CD4-positive, CD25-positive, alpha-beta regulatory T cell (primary cell): Measurements from ENCODE around the gene MYO7A. TPM values are rescaled to one million over a fixed set of nuclear protein-coding genes. Genes with fewer than 3 reads are reported as not detected.

ENCODE experiments used
- ATAC-seq, 2 donors: fragments of 150-1000 bp; cut with Tn5 transposase; one replicate each; pipeline ENCODE4 v1.10.0; 2021; ENCODE audit warnings: low read depth in 2 of 2, moderate number of reproducible peaks in 2 of 2, moderate library complexity in 1 of 2
- DNase-seq, 3 donors: peaks; one replicate each; pipeline versions ENCODE4 v3.0.0 to v3.0.0-alpha.2; 2012 to 2022; ENCODE audit warnings: mixed read lengths in 1 of 3
- H3K27ac ChIP-seq: one replicate; pipeline ENCODE4 v1.7.0; 2013; ENCODE audit warnings: mild to moderate bottlenecking, low read length; ENCODE audit not compliant: insufficient read depth, poor library complexity, severe bottlenecking
- H3K27me3 ChIP-seq: one replicate; pipeline ENCODE4 v1.7.0; 2013; ENCODE audit warnings: low read length; ENCODE audit not compliant: control insufficient read depth, insufficient read depth
- H3K36me3 ChIP-seq: one replicate; pipeline ENCODE4 v1.7.0; 2013; ENCODE audit warnings: mild to moderate bottlenecking, low read length, moderate library complexity; ENCODE audit not compliant: control insufficient read depth, insufficient read depth
- H3K4me1 ChIP-seq: 2 replicates; pipeline ENCODE4 v1.7.0; 2013; ENCODE audit warnings: mild to moderate bottlenecking, low read length; ENCODE audit not compliant: insufficient read depth, control insufficient read depth, poor library complexity, severe bottlenecking
- H3K4me3 ChIP-seq: one replicate; pipeline ENCODE4 v1.7.0; 2013; ENCODE audit warnings: low read depth, mild to moderate bottlenecking, low read length, moderate library complexity
- H3K9me3 ChIP-seq, 2 experiments: 1 replicate in 1 of 2; 2 replicates in 1 of 2; pipeline ENCODE4 v1.7.0; 2013; ENCODE audit warnings: low read length in 2 of 2, mild to moderate bottlenecking in 1 of 2, moderate library complexity in 1 of 2; ENCODE audit not compliant: control insufficient read depth in 2 of 2
- H3K27ac Mint-ChIP-seq, 3 donors: one replicate each; pipeline ENCODE4 v1.8.0; 2020 to 2022; ENCODE audit warnings: mild to moderate bottlenecking in 3 of 3, mixed read lengths in 3 of 3, moderate library complexity in 2 of 3
- H3K27me3 Mint-ChIP-seq: one replicate; pipeline ENCODE4 v1.8.0; 2022; ENCODE audit warnings: mild to moderate bottlenecking, mixed read lengths
- H3K36me3 Mint-ChIP-seq: one replicate; pipeline ENCODE4 v1.8.0; 2020; ENCODE audit warnings: mixed read lengths
- H3K4me1 Mint-ChIP-seq, 4 donors: one replicate each; pipeline ENCODE4 v1.8.0; 2020 to 2022; ENCODE audit warnings: mixed read lengths in 4 of 4, mild to moderate bottlenecking in 1 of 4
- H3K4me3 Mint-ChIP-seq, 4 donors: one replicate each; pipeline ENCODE4 v1.8.0; 2020 to 2022; ENCODE audit warnings: mild to moderate bottlenecking in 4 of 4, mixed read lengths in 4 of 4, moderate library complexity in 3 of 4
- H3K9me3 Mint-ChIP-seq, 7 donors: one replicate each; pipeline ENCODE4 v1.8.0; 2020 to 2022; ENCODE audit warnings: mixed read lengths in 7 of 7, mild to moderate bottlenecking in 3 of 7, moderate library complexity in 2 of 7
- polyA plus RNA-seq, 4 donors: library from polyadenylated mRNA; unstranded; fragments of 300-500 nt; fragmentation: Illumina TruSeq; gene quantifications; one replicate each; pipeline ENCODE4 v1.2.3, GENCODE V29; 2021
- total RNA-seq: library from RNA; stranded (reverse); gene quantifications from one replicate; pipeline ENCODE4 v1.2.3, GENCODE V29; 2022

The MYO7A gene
- total and polyA plus RNA-seq, 5 donors from 2014 or later: 0.12 to 0.84 (median 0.18) TPM; not detected in 1

DNA sequence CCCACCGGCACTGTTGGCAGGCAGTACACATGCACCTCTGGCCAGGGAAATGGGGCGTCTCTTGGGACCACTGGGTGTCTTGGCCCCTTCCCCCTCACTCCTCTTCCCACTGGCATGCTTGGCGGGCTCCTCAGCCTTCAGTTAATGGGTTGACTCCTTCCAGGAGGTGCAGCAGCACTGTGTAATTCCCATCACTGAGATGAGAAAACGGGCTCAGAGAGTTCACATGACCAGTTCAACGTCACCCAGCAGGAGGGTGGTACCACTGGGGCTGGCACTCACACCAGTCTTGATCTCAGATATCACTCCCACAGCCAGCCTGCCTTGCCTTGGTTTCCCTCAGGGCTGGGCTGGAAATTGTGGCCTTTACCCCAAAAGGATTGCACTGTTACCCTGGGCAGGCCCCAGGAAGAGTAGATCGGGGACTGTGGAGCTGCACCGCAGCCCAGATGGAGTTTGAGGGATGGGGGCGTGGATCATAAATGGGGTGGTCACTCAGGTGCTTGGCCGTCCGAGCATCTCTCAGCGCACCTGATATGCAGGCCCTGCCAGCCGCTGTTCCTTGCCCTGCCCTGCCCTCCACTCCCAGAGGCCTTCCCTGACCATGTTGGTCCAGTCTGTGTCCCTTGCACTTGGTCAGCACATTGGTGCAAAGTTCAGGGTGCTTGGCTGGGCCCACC, 44.3 kb upstream of the MYO7A start:
- Histone ChIP-seq H3K4me3 (no peak overlapping the region), H3K36me3 (no peaks in the 10 kb centered on the region), H3K27me3 (no peaks in the 10 kb centered on the region), H3K9me3 (no peaks in the 10 kb centered on the region), H3K27ac (no peak overlapping the region), H3K4me1 (peaks cover 18% of the 10 kb centered on the region)
- Mint-ChIP-seq H3K4me1 (peaks cover 0 to 24% (median 5%) of the 10 kb centered on the region in 4 donors), H3K27me3 (no peaks in the 10 kb centered on the region), H3K9me3 (peaks cover 0 to 2% (median 0%) of the 10 kb centered on the region in 7 donors), H3K36me3 (no peaks in the 10 kb centered on the region), H3K4me3 (no peak overlapping the region), H3K27ac (peak overlapping the region; percentile 93 to 98 (median 93))
- DNase-seq (no peak), ATAC-seq (no peak)

GRCh38 chr11:77084581-77085191, 43.4 kb upstream of the MYO7A start:
- no peak for DNase-seq
- no peak overlapping the region for H3K4me3 Mint-ChIP-seq
- H3K27ac Mint-ChIP-seq: no peak overlapping the region

GRCh38 chr11:77085652-77086051, 42.4 kb upstream of the MYO7A start:
- H3K36me3 ChIP-seq: no peaks in the 10 kb centered on the region
- Mint-ChIP-seq H3K36me3 (no peaks in the 10 kb centered on the region), H3K27me3 (no peaks in the 10 kb centered on the region), H3K4me3 (no peak overlapping the region), H3K4me1 (peaks cover 0 to 24% (median 5%) of the 10 kb centered on the region in 4 donors), H3K9me3 (peaks cover 0 to 2% (median 0%) of the 10 kb centered on the region in 7 donors), H3K27ac (peak overlapping the region in 1 of 3 donors; percentile 71)
- no peak overlapping the region for H3K4me3 ChIP-seq
- no peaks in the 10 kb centered on the region for H3K9me3 ChIP-seq
- no peak for DNase-seq
- H3K27me3 ChIP-seq: no peaks in the 10 kb centered on the region
- no peak for ATAC-seq
- H3K4me1 ChIP-seq: peaks cover 18% of the 10 kb centered on the region
- no peak overlapping the region for H3K27ac ChIP-seq

More at GRCh38 chr11:77084581-77085191, 43.4 kb upstream of the MYO7A start:
- Histone ChIP-seq H3K27me3 (no peaks in the 10 kb centered on the region), H3K36me3 (no peaks in the 10 kb centered on the region), H3K4me3 (no peak overlapping the region), H3K4me1 (peaks cover 18% of the 10 kb centered on the region), H3K9me3 (no peaks in the 10 kb centered on the region), H3K27ac (no peak overlapping the region)
- Mint-ChIP-seq H3K36me3 (no peaks in the 10 kb centered on the region), H3K9me3 (peaks cover 0 to 2% (median 0%) of the 10 kb centered on the region in 7 donors), H3K27me3 (no peaks in the 10 kb centered on the region), H3K4me1 (peaks cover 0 to 24% (median 5%) of the 10 kb centered on the region in 4 donors)
- ATAC-seq: no peak

DNA sequence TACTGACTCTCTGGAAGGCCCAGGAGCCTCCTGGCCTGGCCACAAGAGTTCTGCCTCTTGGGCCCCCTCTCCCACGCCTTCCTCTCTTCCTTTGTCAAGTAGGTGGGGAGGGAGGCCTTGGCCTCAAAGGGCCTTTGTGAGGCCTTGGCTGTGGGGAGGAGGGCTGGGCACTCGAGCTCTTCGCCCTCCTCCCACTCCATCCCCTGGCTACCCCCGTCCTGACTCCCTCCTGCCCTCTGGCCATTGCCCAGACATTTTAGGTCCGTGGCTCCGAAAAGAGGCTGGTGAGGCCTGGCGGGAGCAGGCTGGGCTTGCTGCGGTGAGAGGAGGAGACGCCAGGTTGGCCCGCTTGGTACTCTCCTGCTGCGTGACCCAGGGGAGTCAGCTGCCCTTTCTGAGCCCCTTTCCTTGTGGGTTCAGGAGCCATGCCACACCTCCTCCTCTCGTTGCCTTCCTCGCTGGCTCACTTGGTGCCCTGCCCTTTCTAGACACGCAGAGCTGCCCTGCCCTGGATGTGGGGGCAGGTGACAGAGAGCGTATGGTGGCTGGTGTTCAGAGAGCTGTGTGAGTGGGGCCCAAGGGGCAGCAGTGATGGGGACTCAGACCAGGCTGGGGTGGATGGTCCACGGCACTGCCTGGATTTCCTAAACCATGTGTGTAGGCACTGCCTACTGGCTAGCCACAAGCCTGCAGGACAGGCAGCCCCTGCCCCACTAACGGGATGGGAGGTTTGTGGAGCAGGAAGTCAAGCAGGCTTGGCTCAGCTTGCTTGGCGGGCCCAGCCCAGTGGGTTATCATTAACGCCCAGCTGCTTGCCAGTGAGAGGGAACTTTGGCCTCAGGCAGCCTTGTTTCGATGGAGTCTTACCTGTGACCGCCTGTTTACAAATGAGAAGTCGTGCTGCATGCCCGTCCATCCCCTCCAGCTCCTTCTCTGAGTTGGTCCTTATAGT, 41.2 kb upstream of the MYO7A start:
- H3K27me3 Mint-ChIP-seq: no peaks in the 10 kb centered on the region
- H3K4me1 ChIP-seq: peaks cover 21% of the 10 kb centered on the region
- ATAC-seq: no peak
- no peak overlapping the region for H3K4me3 Mint-ChIP-seq
- H3K27ac ChIP-seq: no peak overlapping the region
- peaks cover 0 to 23% (median 8%) of the 10 kb centered on the region in 4 donors for H3K4me1 Mint-ChIP-seq
- no peak overlapping the region for H3K27ac Mint-ChIP-seq
- DNase-seq: no peak
- H3K36me3 Mint-ChIP-seq: no peaks in the 10 kb centered on the region
- no peak overlapping the region for H3K4me3 ChIP-seq
- no peaks in the 10 kb centered on the region for H3K9me3 ChIP-seq
- no peaks in the 10 kb centered on the region for H3K27me3 ChIP-seq
- H3K36me3 ChIP-seq: no peaks in the 10 kb centered on the region
- H3K9me3 Mint-ChIP-seq: peaks cover 0 to 2% (median 0%) of the 10 kb centered on the region in 7 donors

DNA sequence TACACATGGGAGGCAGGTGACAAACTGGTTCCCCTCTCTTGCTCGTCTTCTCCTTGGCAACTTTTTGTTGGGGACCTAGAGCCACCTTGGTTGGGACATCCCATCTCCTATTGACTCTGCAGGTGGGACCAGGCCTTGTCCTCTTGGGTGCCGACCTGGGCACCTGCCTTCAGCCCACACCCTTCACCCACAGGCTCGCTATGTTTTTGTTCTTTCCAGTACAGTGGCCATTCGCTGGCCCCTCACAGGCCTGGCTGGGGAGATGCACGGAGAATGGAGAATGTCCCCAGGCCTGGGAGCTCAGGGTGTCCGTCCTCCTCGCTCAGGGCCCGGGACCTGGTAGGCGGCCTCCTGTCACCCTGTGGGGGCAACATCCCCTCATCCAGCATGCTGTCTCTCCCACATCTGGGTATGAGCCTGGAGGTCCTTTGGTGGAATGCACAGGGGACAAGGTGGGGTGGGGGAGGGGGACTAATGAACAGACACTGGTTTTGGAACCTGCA, 40.3 kb upstream of the MYO7A start:
- no peaks in the 10 kb centered on the region for H3K27me3 Mint-ChIP-seq
- no peaks in the 10 kb centered on the region for H3K27me3 ChIP-seq
- no peak for DNase-seq
- no peak overlapping the region for H3K27ac ChIP-seq
- no peaks in the 10 kb centered on the region for H3K9me3 Mint-ChIP-seq
- H3K4me3 ChIP-seq: no peak overlapping the region
- peaks cover 0 to 13% (median 4%) of the 10 kb centered on the region in 4 donors for H3K4me1 Mint-ChIP-seq
- H3K36me3 ChIP-seq: no peaks in the 10 kb centered on the region
- peak overlapping the region in 1 of 3 donors; percentile 26 for H3K27ac Mint-ChIP-seq
- ATAC-seq: no peak
- H3K9me3 ChIP-seq: no peaks in the 10 kb centered on the region
- peaks cover 11% of the 10 kb centered on the region for H3K4me1 ChIP-seq
- H3K4me3 Mint-ChIP-seq: no peak overlapping the region
- no peaks in the 10 kb centered on the region for H3K36me3 Mint-ChIP-seq

DNA sequence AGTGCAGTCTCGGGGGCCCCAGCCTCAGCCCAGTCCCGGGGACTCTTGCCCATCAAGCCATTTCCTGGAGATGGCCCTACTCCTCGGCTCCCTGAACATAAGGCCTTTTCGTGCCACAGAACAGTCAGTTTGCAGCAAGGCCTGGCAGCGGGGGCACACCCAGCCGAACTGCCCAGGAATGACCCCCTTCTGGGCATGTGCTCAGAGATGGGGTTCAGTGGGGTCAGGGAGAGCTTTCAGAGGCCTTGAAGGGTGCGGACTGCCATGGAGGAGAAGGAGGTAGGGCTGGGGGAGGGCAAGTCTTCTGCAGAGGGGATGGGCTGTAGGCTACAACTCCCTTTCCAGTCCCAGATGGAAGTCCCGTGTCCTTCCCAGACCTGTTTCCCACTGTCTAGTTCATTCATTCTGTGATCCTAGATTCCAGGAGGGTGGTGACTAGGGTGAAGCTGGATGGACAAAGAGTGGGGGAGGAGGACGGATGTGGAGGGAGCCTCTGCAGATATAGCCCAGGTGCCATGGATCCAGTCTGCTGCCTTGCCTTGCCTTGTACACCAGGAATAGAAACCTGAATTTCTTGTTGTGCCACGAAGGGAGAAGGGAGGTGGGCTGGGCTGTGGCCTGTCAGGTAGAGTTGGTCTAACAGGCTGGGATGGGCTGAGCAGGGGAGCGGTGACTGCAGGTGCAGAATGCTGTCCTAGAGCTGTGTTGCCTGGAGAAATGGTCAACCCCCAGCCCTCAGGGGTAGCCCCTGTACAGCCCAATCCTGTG, 39.6 kb upstream of the MYO7A start:
- no peak for DNase-seq
- Mint-ChIP-seq H3K4me1 (peaks cover 0 to 10% (median 3%) of the 10 kb centered on the region in 4 donors), H3K9me3 (no peaks in the 10 kb centered on the region), H3K27me3 (no peaks in the 10 kb centered on the region), H3K36me3 (no peaks in the 10 kb centered on the region), H3K4me3 (no peak overlapping the region), H3K27ac (no peak overlapping the region)
- no peaks in the 10 kb centered on the region for H3K9me3 ChIP-seq
- H3K36me3 ChIP-seq: no peaks in the 10 kb centered on the region
- H3K27ac ChIP-seq: no peak overlapping the region
- H3K27me3 ChIP-seq: no peaks in the 10 kb centered on the region
- H3K4me3 ChIP-seq: no peak overlapping the region
- H3K4me1 ChIP-seq: peaks cover 6% of the 10 kb centered on the region
- ATAC-seq: no peak

GRCh38 chr11:77089004-77089545, 39.0 kb upstream of the MYO7A start:
- no peaks in the 10 kb centered on the region for H3K36me3 Mint-ChIP-seq
- no peaks in the 10 kb centered on the region for H3K27me3 ChIP-seq
- no peaks in the 10 kb centered on the region for H3K36me3 ChIP-seq
- no peak for DNase-seq
- H3K9me3 ChIP-seq: no peaks in the 10 kb centered on the region
- peaks cover 3% of the 10 kb centered on the region for H3K4me1 ChIP-seq
- H3K27ac Mint-ChIP-seq: no peak overlapping the region
- H3K4me3 ChIP-seq: no peak overlapping the region
- no peak for ATAC-seq
- H3K27me3 Mint-ChIP-seq: no peaks in the 10 kb centered on the region
- no peak overlapping the region for H3K27ac ChIP-seq
- peaks cover 0 to 6% (median 2%) of the 10 kb centered on the region in 4 donors for H3K4me1 Mint-ChIP-seq
- no peaks in the 10 kb centered on the region for H3K9me3 Mint-ChIP-seq
- H3K4me3 Mint-ChIP-seq: no peak overlapping the region
